Measurements from ENCODE around the gene PPIL6. TPM values are rescaled to one million over a fixed set of nuclear protein-coding genes. Genes with fewer than 3 reads are reported as not detected.

Gene PPIL6
- total and polyA plus RNA-seq, 2 experiments from 2014 or later, result 1.7 TPM

- Mint-ChIP-seq H3K27ac (no peak overlapping the region), H3K27me3 (ENCODE audit: insufficient read depth, low read depth, poor library complexity) (peaks cover 8% of the 10 kb centered on the region), H3K4me3 (no peak overlapping the region), H3K4me1 (peaks cover 19% of the 10 kb centered on the region), H3K9me3 (no peaks in the 10 kb centered on the region), H3K36me3 (ENCODE audit: low read depth) (peaks cover 58% of the 10 kb centered on the region)
- Histone ChIP-seq H3K4me2 (no peak overlapping the region), H3K4me1 (ENCODE audit: insufficient read depth) (peaks cover 13% of the 10 kb centered on the region), H4K20me1 (replicated peaks; ENCODE audit: insufficient read depth) (peaks cover 41% of the 10 kb centered on the region), H3F3A (replicated peaks; ENCODE audit: low read depth) (no peaks in the 10 kb centered on the region), H3K4me3 (no peak overlapping the region), H3K27ac (ENCODE audit: low read depth) (no peak overlapping the region), H2AFZ (no peak overlapping the region), H3K36me3 (ENCODE audit: insufficient read depth) (peaks cover 42% of the 10 kb centered on the region), H3K79me2 (replicated peaks; ENCODE audit: insufficient read depth) (peaks cover 68% of the 10 kb centered on the region), H3K27me3 (ENCODE audit: insufficient read depth) (no peaks in the 10 kb centered on the region), H3K9me2 (ENCODE audit: insufficient read depth) (no peaks in the 10 kb centered on the region)
- ATAC-seq (no peak), DNase-seq (ENCODE audit: low spot score) (no peak)
- TF ChIP-seq REST (IDR thresholded peaks at IDR 0.05; ENCODE audit: unreplicated experiment) (no peak), NANOG (IDR thresholded peaks at IDR 0.05; ENCODE audit: borderline replicate concordance) (no peak), EZH2 (IDR thresholded peaks at IDR 0.05; ENCODE audit: low read depth, unreplicated experiment) (no peak), POLR2AphosphoS5 (IDR thresholded peaks at IDR 0.05; ENCODE audit: low read depth) (no peak), ETS1 (IDR thresholded peaks at IDR 0.05) (no peak), EZH2phosphoT487 (IDR thresholded peaks at IDR 0.05; ENCODE audit: unreplicated experiment) (no peak)
These were observed 62.7 kb downstream of the PPIL6 start for GRCh38 chr6:109377717-109378116.

- no peak overlapping the region for H2AFZ ChIP-seq
- H3K27ac ChIP-seq (ENCODE audit: low read depth), result no peak overlapping the region
- ATAC-seq, result no peak
- H3K27me3 ChIP-seq (ENCODE audit: insufficient read depth), result no peaks in the 10 kb centered on the region
- H3K36me3 ChIP-seq (ENCODE audit: insufficient read depth), result peaks cover 47% of the 10 kb centered on the region
- no peaks in the 10 kb centered on the region for H3F3A ChIP-seq (replicated peaks; ENCODE audit: low read depth)
- no peak for DNase-seq (ENCODE audit: low spot score)
- H3K79me2 ChIP-seq (replicated peaks; ENCODE audit: insufficient read depth), result peaks cover 45% of the 10 kb centered on the region
- H3K9me2 ChIP-seq (ENCODE audit: insufficient read depth), result no peaks in the 10 kb centered on the region
- no peak overlapping the region for H3K4me2 ChIP-seq
- H3K4me1 ChIP-seq (ENCODE audit: insufficient read depth), result no peaks in the 10 kb centered on the region
- no peak overlapping the region for H3K4me3 Mint-ChIP-seq
- no peak overlapping the region for H3K4me3 ChIP-seq
- H3K27me3 Mint-ChIP-seq (ENCODE audit: insufficient read depth, low read depth, poor library complexity), result peaks cover 3% of the 10 kb centered on the region
- peaks cover 6% of the 10 kb centered on the region; the same call in 2 of the 3 replicates for H3K4me1 Mint-ChIP-seq
- H4K20me1 ChIP-seq (replicated peaks; ENCODE audit: insufficient read depth), result peaks cover 31% of the 10 kb centered on the region
- H3K27ac Mint-ChIP-seq, result no peak overlapping the region
- H3K9me3 Mint-ChIP-seq, result no peaks in the 10 kb centered on the region
- peaks cover 73% of the 10 kb centered on the region for H3K36me3 Mint-ChIP-seq (ENCODE audit: low read depth)
- no peak for TF ChIP-seq EZH2phosphoT487 (IDR thresholded peaks at IDR 0.05; ENCODE audit: unreplicated experiment)
- no peak for TF ChIP-seq EZH2 (IDR thresholded peaks at IDR 0.05; ENCODE audit: low read depth, unreplicated experiment)
- TF ChIP-seq ZNF114 (CRISPR knock-in tag; IDR thresholded peaks at IDR 0.05), result no peak
- TF ChIP-seq NANOG (IDR thresholded peaks at IDR 0.05; ENCODE audit: borderline replicate concordance), result no peak
- no peak for TF ChIP-seq ZNF331 (CRISPR knock-in tag; IDR thresholded peaks at IDR 0.05; ENCODE audit: low read depth)
- no peak for TF ChIP-seq CTCF (conservative IDR thresholded peaks at IDR 0.05; ENCODE audit: low read depth in 2 of 2)
- TF ChIP-seq REST (IDR thresholded peaks at IDR 0.05; ENCODE audit: unreplicated experiment), result no peak
- TF ChIP-seq CREB1 (CRISPR knock-in tag; IDR thresholded peaks at IDR 0.05; ENCODE audit: low read depth), result no peak
- no peak for TF ChIP-seq STAT1 (IDR thresholded peaks at IDR 0.05; ENCODE audit: unreplicated experiment)
- TF ChIP-seq JUNB (IDR thresholded peaks at IDR 0.05; ENCODE audit: unreplicated experiment), result no peak
- TF ChIP-seq ETS1 (IDR thresholded peaks at IDR 0.05), result no peak
These were observed 66.0 kb downstream of the PPIL6 start for GRCh38 chr6:109374326-109374892.
